ENCODE measurements around the gene CHST5. TPM values are rescaled to one million over a fixed set of nuclear protein-coding genes. Genes with fewer than 3 reads are reported as not detected.

CHST5 gene
- under 0.01 TPM in 1 of 2 replicates, not detected in the other for total RNA-seq

DNA sequence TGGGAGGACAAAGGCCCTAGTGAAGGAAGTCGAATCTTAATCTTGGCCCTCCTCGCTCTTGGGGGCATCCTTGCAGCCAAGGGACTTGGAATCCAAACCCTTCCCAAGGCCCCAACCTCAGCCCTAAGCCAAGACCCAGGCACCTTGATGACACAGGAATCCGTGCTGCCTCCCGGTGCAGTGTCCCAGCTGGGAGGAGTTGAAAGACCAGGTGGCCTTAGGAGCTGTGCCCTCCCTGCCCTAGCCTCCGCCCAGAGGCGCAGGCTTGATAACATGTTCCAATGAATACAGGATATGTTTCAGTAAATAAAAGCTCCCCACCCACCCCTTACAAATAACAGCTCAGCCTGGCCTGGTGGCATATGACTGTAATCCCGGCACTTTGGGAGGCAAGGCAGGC lies at the start of gene CHST5:
TSS of gene CHST5 (minus strand) at position 208 of the 400 bp plus-strand sequence. CDS start 5,724 bp downstream, outside the sequence.

DNA sequence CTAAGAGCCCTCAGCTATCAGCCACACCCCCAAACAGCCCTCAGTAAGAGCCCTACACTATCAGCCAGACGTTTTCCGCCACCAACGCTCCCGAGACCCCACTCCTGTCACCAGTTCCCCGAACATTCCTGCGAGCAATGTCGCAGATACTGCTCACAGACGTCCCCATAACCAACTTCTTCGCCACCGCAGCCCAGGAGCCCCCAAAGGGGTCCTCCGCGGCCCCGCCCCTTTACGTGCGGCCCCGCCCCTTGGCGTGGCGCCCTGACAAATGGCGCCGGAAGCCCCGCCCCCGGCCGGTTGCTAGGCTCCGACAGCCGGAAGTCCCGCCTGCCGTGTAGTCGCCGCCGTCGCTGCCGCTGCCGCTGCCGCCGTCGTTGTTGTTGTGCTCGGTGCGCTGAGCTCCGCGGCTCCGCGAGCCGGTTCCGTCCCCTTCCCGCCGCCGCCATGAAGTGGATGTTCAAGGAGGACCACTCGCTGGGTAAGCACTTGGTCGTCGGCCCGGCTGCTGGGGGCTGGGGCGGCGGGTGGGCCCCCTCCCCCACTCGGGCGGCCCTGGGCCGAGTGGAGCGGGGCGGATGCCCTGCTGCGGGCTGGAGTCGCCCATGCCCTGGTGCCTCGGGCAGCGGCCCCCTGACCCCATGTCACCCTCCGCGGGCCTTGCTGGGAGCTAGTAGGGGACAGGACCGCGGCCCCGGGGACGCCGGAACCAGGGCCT lies 30.3 kb upstream of the CHST5 start, which contains the start of gene GABARAPL2:
TSS of gene GABARAPL2 (plus strand) at position 340 of the 718 bp plus-strand sequence. CDS start at position 448, 108 bp downstream.

DNA sequence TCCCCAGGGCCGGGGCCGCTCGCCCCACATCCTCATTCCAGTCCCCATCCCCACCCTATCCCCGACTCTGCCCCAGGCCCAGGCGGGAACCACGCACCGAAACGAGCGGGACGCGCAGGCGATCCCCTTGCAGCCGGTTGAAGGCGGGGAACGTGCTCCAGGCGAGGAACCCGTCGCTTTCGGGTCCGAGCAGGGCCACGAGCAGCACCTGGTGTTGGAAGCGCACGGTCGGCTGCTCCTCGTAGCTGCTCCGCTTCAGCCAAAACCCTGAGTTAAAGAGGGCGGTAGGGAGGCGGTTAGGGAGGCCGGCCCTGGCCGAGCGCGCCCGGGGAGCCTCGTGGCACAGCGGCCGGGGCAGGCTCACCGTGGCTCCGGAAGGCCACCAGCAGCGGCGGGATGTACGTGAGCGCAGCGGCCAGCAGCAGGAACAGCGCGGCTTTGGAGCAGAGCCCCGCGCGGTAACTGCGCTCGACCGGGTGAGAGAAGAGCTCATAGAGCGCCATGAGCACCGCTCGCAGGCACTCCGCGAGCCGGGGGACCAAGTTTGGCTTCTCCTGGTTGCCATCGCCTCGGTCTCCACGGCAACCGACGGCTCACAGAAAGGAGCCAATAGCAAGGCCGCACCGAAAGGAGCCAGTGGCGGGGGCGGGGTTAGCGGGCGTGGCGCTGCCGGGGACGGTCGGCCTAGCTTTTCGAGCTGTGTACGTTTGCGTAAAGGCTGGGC lies 20.0 kb upstream of the CHST5 start, which contains the start of gene TMEM231:
TSS of gene TMEM231 (minus strand) at position 546 of the 724 bp plus-strand sequence. CDS start at position 503, 43 bp downstream.

DNA sequence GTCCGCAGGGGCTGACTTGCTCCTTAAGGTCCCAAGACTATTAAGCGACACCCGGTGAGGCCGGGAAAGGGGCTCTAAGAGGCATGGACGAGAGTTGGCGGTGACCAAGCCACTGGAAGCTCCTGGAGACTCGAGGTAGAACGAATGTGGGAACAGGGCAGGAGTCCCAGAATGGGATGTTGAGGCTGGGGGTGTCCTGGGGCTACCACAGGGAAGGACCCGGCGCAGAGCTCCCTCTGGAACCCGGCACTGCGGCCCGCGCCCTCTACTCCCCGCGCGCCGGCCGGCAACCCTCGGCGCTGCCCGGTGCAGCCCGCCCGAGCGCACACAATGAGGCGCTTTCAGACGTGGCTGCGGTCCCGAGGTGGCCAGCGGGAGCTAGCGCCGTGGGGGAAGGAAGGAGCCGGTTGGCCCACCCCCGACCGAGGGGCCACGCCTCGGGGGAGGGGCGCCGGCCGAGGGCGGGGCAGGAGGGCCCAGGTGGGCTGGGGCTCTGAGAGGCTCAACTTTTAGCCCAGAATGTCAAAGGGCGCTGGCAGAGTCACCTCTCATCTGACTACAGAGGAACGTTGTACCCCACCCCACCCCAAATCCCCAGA lies 40.7 kb downstream of the CHST5 start, which contains the start of gene CHST6:
TSS of gene CHST6 (minus strand) at position 366 of the 599 bp plus-strand sequence. CDS start 15,613 bp downstream, outside the sequence.

Other genes starting within 250 kb of the CHST5 start
- gene CFDP1, start 102.6 kb downstream of the CHST5 start, total RNA-seq = 37.5 and 44.4 TPM in 2 replicates
- 4.2 and 5.5 TPM in 2 replicates for gene TMEM170A, start 71.4 kb downstream of the CHST5 start, total RNA-seq
- gene CHST6, start 40.7 kb downstream of the CHST5 start, total RNA-seq = 1.0 and 2.0 TPM in 2 replicates
- 8.6 and 12.6 TPM in 2 replicates for gene TMEM231, start 20.1 kb upstream of the CHST5 start, total RNA-seq
- 41.2 and 44.2 TPM in 2 replicates for gene GABARAPL2, start 30.3 kb upstream of the CHST5 start, total RNA-seq
- 36.3 and 43.4 TPM in 2 replicates for gene ADAT1, start 87.2 kb upstream of the CHST5 start, total RNA-seq
- gene KARS1, start 111.6 kb upstream of the CHST5 start, total RNA-seq = 188 and 191 TPM in 2 replicates
- 30.3 and 36.7 TPM in 2 replicates for gene TERF2IP, start 111.7 kb upstream of the CHST5 start, total RNA-seq
- gene CPHXL2, start 140.9 kb upstream of the CHST5 start, total RNA-seq = not detected in 2 replicates
- gene DUXB, start 165.4 kb upstream of the CHST5 start, total RNA-seq = not detected in 2 replicates
- not detected in 2 replicates for gene CPHXL, start 190.4 kb upstream of the CHST5 start, total RNA-seq